8988T (cell line): ENCODE measurements around the gene CNDP1.

ENCODE experiments used
- DNase-seq: peaks from one replicate; pipeline ENCODE4 v3.0.0; 2011

Gene CNDP1

DNA sequence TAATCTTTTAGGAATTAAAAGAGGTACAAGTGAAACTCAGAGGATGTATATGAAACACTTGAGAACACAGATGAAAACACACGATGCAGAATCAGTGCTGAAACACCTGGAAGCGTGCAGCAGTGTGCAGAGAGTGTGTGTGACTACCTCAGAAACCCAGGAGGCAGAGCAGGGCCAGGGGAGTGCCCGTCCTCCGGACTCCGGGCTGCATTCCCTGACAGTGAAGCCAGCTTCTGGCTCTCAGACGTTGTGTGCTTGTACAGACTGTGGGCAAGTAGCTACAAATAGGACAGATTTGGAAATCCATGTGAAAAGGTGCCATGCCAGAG, 98.0 kb downstream of the CNDP1 start:
- DNase-seq, result no peak

DNA sequence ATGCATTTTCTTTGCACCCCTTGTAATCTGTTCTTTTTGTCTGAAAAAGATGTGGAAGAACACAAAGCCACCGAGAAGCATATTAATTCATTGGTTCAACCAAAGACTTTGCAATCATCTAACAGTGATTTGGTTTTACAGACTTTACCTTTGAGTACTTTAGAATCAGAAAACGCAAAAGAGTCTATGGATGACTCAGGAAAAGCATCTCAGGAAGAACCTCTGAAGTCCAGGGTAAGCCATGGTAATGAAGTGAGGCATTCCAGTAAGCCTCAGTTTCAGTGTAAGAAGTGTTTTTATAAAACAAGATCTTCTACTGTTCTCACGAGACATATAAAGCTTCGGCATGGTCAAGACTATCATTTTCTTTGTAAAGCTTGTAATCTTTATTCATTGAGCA, 98.6 kb downstream of the CNDP1 start:
- DNase-seq, result no peak

DNA sequence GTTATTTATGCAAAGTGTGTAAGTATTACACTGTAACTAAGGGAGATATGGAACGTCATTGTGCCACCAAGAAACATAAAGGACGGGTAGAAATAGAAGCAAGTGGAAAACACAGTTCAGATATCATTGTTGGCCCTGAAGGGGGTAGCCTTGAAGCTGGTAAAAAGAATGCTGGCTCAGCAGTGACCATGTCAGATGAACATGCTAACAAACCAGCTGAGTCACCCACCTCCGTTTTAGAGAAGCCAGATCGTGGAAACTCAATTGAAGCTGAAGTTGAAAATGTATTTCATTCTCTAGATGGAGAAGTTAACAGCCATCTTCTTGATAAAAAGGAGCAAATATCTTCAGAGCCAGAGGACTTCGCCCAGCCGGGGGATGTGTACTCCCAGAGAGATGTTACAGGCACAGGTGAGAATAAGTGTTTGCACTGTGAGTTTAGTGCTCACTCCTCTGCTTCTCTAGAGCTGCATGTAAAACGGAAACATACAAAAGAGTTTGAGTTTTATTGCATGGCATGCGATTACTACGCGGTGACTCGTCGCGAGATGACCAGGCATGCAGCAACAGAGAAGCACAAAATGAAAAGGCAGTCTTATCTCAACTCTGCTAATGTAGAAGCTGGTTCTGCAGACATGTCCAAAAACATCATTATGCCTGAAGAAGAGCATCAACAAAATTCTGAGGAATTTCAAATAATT, 99.5 kb downstream of the CNDP1 start:
- no peak for DNase-seq

DNA sequence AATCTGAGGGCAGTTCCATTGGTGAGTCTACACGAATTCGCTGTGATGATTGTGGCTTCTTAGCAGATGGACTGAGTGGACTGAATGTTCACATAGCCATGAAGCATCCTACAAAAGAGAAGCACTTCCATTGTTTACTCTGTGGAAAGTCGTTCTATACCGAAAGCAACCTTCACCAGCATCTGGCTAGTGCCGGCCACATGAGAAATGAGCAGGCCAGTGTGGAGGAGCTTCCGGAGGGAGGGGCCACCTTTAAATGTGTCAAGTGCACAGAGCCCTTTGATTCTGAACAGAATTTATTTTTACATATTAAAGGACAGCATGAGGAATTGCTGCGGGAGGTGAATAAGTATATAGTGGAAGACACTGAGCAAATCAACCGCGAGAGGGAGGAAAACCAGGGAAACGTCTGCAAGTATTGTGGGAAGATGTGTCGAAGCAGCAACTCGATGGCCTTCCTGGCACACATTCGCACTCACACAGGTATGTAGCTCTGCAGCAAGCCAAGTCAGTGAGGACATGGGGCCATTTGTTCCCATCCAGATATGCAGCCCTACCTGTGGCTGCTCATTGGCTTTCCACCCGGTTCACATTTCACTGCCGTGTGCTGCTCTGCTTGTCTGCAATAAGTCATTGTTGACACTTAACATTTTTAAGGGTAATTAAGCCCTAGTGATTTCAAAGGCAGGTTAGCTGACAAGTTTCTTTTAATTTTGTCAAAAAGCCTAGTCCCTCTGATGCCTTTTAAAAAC, 101.1 kb downstream of the CNDP1 start:
- DNase-seq, result no peak
